GM19463 (cell line): ENCODE measurements around the gene HTD2.

Source experiments
- ATAC-seq: cut with Tn5 transposase; IDR thresholded peaks from one replicate; pipeline ENCODE4 v1.9.1; 2021; ENCODE audit warnings: mild to moderate bottlenecking, moderate library complexity; ENCODE audit not compliant: unreplicated experiment

Gene HTD2

GRCh38 chr3:58291671-58292338 is 14.5 kb upstream of the HTD2 start:
- no peak for ATAC-seq

- no peak for ATAC-seq
Observed at GRCh38 chr3:58292866-58293265, 13.5 kb upstream of the HTD2 start.

GRCh38 chr3:58293516-58293915 is 12.8 kb upstream of the HTD2 start:
- ATAC-seq = no peak

- ATAC-seq = no peak
Observed at GRCh38 chr3:58296269-58296668, 10.1 kb upstream of the HTD2 start.

GRCh38 chr3:58296843-58297242 is 9.5 kb upstream of the HTD2 start:
- no peak for ATAC-seq

GRCh38 chr3:58298190-58298589 is 8.1 kb upstream of the HTD2 start:
- ATAC-seq = no peak

GRCh38 chr3:58299075-58299474 is 7.2 kb upstream of the HTD2 start:
- ATAC-seq = no peak

- ATAC-seq = no peak
Observed at GRCh38 chr3:58299839-58300516, 6.3 kb upstream of the HTD2 start.

- no peak for ATAC-seq
Observed at GRCh38 chr3:58307639-58308215, 1.4 kb downstream of the HTD2 start.

- ATAC-seq = no peak
Observed at GRCh38 chr3:58308728-58309127, 2.4 kb downstream of the HTD2 start.

- ATAC-seq = no peak
Observed at GRCh38 chr3:58317811-58318210, 11.5 kb downstream of the HTD2 start.

GRCh38 chr3:58321791-58322190 is 15.5 kb downstream of the HTD2 start:
- ATAC-seq = no peak

GRCh38 chr3:58322793-58323192 is 16.5 kb downstream of the HTD2 start:
- no peak for ATAC-seq

- no peak for ATAC-seq
Observed at GRCh38 chr3:58323529-58324390, 17.4 kb downstream of the HTD2 start.

GRCh38 chr3:58324391-58325390 is 18.4 kb downstream of the HTD2 start:
- ATAC-seq = no peak

- ATAC-seq = no peak
Observed at GRCh38 chr3:58325525-58325992, 19.2 kb downstream of the HTD2 start.

- no peak for ATAC-seq
Observed at GRCh38 chr3:58326267-58326900, 20.1 kb downstream of the HTD2 start.

- ATAC-seq = no peak
Observed at GRCh38 chr3:58329150-58329921, 23.0 kb downstream of the HTD2 start.

- no peak for ATAC-seq
Observed at GRCh38 chr3:58329922-58330413, 23.6 kb downstream of the HTD2 start.
